Kidney epithelial cell (primary cell): ENCODE measurements around the gene IFNLR1. TPM values are rescaled to one million over a fixed set of nuclear protein-coding genes. Genes with fewer than 3 reads are reported as not detected.
A peak's percentile ranks its signal among the peaks of the same experiment; 100 is the strongest.

ENCODE experiments used
- DNase-seq: peaks from one replicate; pipeline ENCODE4 v3.0.0-alpha.2; 2010; ENCODE audit warnings: low read depth
- H3K27me3 ChIP-seq: 2 replicates; pipeline ENCODE4 v1.6.0; 2011; ENCODE audit warnings: low read length; ENCODE audit not compliant: control insufficient read depth, insufficient read depth
- H3K36me3 ChIP-seq: 2 replicates; pipeline ENCODE4 v1.5.1; 2011; ENCODE audit warnings: low read length; ENCODE audit not compliant: control insufficient read depth, insufficient read depth
- H3K4me3 ChIP-seq: 2 replicates; pipeline ENCODE4 v1.5.1; 2011; ENCODE audit warnings: low read depth, mild to moderate bottlenecking, control low read depth, low read length
- total RNA-seq: library from RNA; depleted of rRNA; stranded (reverse); fragments of >200 nt; gene quantifications from 2 replicates; pipeline ENCODE4 v1.2.3, GENCODE V29; 2015
- TF ChIP-seq, protein P1 (sequence below): IDR thresholded peaks from 2 replicates; pipeline ENCODE4 v1.5.1; 2011; ENCODE audit warnings: mild to moderate bottlenecking, moderate library complexity, low read length, control low read depth, inconsistent platforms; ENCODE audit not compliant: insufficient read depth, poor library complexity, severe bottlenecking

Gene IFNLR1
- total RNA-seq, 1 donor from 2014 or later: 6.7 TPM

DNA sequence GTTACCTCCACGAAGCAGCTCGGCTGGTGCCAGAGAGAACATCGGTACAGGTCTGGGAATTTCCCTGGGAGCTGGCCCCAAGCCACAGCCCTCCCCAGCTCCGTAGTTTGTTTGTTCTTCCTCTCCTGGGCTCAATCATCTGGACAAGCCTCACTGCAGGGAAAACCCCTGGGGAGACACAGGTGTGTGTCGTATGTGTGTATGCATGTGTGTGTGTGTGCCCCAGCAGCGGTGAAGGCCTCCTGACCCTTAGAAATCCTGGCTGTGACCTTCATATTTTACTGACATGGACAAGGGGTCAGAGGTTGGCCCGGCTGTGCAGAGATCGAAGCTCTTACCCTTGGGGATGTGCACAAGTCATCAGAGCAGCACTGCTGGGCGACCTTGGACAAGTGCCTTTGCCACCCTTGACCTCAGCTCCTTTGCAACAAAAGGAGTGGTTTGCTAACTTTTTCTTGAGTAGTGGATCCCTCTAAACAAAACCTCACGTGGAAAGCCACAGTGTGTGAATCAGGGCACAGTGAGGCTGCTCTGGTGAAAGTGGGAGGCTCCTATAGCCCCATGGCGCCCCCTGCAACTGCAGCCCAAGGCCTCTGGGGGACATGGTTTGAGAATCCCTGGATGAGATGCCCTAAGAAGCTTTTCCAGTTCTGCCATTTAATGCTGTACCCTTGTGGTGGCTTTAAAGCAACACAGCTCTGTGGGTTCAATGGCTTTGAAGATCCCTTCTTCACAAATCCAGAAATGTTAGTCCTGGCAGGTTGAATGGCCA lies 31.9 kb downstream of the IFNLR1 start:
- TF ChIP-seq, protein P1, sequence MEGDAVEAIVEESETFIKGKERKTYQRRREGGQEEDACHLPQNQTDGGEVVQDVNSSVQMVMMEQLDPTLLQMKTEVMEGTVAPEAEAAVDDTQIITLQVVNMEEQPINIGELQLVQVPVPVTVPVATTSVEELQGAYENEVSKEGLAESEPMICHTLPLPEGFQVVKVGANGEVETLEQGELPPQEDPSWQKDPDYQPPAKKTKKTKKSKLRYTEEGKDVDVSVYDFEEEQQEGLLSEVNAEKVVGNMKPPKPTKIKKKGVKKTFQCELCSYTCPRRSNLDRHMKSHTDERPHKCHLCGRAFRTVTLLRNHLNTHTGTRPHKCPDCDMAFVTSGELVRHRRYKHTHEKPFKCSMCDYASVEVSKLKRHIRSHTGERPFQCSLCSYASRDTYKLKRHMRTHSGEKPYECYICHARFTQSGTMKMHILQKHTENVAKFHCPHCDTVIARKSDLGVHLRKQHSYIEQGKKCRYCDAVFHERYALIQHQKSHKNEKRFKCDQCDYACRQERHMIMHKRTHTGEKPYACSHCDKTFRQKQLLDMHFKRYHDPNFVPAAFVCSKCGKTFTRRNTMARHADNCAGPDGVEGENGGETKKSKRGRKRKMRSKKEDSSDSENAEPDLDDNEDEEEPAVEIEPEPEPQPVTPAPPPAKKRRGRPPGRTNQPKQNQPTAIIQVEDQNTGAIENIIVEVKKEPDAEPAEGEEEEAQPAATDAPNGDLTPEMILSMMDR: no peak
- DNase-seq: no peak
- no peak overlapping the region for H3K4me3 ChIP-seq
- H3K27me3 ChIP-seq: no peaks in the 10 kb centered on the region
- no peaks in the 10 kb centered on the region for H3K36me3 ChIP-seq

DNA sequence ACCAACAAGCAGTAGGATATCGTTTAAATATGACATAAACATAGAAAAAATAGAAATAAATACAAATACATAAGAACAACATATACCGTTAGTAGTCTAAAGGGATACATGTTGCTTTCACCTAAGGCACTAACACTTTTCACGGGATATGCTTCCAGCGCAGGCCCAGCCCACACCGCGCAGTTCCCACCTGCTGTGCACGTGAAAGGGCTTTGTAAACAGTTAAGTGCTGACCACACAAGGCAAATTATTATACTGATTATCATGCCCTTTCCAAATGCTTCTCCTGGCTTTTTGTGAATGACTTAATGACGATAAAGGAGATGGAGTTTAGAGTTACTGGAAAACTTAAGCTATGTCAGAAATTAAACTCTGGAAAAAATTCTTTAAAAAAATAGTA lies 32.9 kb downstream of the IFNLR1 start:
- Histone ChIP-seq H3K4me3 (no peak overlapping the region), H3K36me3 (no peaks in the 10 kb centered on the region), H3K27me3 (no peaks in the 10 kb centered on the region)
- TF ChIP-seq, protein P1: no peak
- no peak for DNase-seq

DNA sequence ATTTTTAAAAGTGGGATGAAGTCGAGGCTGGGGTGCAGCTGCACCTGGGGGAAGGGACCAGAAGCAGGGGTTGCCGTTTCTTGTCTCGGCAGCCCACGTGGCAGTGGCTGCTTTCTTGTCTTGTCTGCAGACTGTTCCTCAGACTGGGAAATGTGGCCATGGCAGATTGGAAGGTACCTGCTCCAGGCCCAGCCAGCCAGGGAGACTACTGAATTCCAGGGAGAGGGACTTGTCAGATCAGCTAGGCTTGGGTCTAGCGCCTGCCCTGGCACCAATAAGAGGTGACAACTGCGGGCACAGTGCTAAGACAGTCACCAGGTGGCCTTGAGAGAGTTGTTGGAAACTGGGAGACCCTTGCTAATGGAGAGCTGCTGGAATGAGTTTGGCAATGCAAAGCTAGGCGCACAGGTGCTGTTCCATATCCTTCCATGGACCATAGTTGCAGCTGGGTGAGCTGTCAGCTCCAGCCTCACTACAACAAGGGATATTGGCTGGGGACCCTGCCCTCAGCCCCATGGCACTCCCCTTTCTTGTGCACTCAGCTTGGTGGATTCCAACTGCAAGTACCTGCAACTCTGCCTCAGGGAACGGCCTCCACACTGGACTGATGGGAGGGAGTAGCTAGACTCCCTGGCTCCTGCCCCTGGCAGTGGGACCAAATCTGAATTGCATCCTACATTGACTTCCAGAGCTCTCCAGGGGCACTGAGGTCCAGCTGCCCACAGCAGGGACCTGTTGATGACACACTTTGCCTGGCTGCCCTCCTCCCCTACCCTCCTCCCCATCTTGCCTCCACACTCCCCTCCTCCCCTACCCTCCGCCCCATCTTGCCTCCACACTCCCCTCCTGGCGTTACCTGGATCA lies 34.2 kb downstream of the IFNLR1 start:
- DNase-seq: no peak
- TF ChIP-seq, protein P1: no peak
- Histone ChIP-seq H3K27me3 (no peaks in the 10 kb centered on the region), H3K4me3 (no peak overlapping the region), H3K36me3 (no peaks in the 10 kb centered on the region)

DNA sequence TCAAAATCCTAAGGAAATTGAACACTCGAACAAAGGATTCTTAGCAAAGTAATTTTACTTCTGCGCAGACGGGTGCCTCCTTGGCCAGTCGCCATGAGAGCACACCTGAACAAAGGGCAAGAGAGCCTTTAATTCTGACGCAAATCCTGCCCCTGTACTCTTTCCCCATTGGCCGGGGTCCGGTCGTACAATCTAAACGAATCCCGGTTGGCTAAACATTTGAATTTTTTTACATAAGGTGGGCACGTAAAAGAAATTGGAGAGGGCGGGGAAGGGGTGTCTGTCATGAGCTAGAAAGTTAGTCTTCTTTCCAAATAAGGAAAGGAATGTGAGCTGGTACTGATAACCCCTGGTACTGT lies 35.9 kb downstream of the IFNLR1 start:
- Histone ChIP-seq H3K27me3 (no peaks in the 10 kb centered on the region), H3K4me3 (no peak overlapping the region), H3K36me3 (no peaks in the 10 kb centered on the region)
- no peak for DNase-seq
- TF ChIP-seq, protein P1: no peak

DNA sequence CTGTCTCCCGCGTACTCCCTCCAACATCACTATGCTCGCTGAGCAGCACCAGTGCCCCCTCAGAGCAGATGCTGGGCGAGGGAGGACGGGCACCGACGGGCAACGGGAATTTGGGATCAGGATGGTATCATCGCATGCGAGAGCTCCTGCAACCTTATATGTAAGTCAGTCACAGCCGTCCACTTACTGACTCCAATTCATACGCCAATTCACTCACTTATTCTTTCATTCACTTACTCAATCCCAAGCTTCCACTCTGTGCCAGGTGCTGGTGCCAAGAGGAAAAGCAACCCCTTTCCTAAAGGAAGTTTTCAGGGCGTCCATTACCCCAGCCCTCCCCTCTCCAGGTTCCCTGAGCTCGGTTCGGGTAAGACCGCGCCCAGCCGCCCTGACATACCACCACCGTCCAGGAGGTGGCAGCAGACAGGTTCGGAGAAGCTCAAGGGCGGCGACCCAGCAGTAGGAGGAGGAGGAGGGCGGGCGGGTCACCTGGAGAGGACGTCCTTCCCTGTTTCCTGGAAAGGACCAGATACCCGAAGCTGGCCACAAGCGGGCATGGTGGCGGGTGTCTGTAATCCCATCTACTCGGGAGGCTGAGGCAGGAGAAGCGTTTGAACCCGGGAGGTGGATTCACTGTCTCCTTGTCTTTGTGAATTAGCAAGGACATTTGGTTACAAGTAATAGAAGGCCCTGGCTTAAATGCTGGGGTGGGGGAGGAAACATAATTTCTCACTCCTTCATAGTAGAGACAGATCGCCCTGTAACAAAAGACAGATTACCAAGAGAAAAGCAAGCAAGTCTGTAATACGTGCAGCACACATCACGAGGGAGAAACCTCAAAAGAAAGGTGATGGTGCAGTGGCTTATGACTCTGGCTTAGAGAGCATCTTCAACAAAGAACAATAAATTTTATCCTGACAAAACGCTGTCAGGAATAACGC lies 36.6 kb downstream of the IFNLR1 start:
- no peaks in the 10 kb centered on the region for H3K27me3 ChIP-seq
- peak; percentile 54 for DNase-seq

More for the DNA sequence above, 36.6 kb downstream of the IFNLR1 start:
- TF ChIP-seq, protein P1: peak; percentile 94
- H3K36me3 ChIP-seq: no peaks in the 10 kb centered on the region
- H3K4me3 ChIP-seq: no peak overlapping the region
